Measurements from ENCODE around the gene KRT222.

DNA sequence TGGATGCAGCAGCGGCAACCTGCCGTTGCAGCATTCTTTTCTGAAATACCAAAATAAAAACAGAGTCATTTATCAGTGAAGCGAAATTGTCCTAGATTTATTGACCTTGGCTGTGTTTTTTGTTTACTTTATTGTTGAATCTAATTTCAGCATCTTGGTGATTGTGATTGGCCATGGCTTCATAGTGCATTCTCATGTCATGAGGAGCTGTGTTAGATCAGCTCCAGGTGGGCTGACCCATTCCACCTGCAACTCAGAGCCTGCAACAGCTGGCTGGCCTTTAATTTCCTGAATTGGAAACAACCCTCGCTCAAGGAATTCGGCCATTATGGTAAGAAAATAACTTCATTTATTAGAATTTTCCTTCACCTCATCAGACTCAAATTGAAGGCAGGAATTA, 22.1 kb upstream of the KRT222 start:
- TF ChIP-seq, protein P1, sequence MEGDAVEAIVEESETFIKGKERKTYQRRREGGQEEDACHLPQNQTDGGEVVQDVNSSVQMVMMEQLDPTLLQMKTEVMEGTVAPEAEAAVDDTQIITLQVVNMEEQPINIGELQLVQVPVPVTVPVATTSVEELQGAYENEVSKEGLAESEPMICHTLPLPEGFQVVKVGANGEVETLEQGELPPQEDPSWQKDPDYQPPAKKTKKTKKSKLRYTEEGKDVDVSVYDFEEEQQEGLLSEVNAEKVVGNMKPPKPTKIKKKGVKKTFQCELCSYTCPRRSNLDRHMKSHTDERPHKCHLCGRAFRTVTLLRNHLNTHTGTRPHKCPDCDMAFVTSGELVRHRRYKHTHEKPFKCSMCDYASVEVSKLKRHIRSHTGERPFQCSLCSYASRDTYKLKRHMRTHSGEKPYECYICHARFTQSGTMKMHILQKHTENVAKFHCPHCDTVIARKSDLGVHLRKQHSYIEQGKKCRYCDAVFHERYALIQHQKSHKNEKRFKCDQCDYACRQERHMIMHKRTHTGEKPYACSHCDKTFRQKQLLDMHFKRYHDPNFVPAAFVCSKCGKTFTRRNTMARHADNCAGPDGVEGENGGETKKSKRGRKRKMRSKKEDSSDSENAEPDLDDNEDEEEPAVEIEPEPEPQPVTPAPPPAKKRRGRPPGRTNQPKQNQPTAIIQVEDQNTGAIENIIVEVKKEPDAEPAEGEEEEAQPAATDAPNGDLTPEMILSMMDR (conservative IDR thresholded peaks at IDR 0.05; ENCODE audit: low read length): no peak
- no peak for TF ChIP-seq EZH2phosphoT487 (IDR thresholded peaks at IDR 0.05; ENCODE audit: borderline replicate concordance, low read depth, low read length)
